H1 (cell line): ENCODE measurements around the gene TMEM209. TPM values are rescaled to one million over a fixed set of nuclear protein-coding genes. Genes with fewer than 3 reads are reported as not detected.

Source experiments
- CTCF ChIA-PET: fragments of 300-600 bp; sonication (Branson Sonifier 250); formaldehyde crosslinking; loops from one replicate; lab custom pipeline; 2021; ENCODE audit not compliant: partially characterized antibody; lab: Charles Lee
- POLR2A ChIA-PET: fragments of 300-600 bp; sonication (Branson Sonifier 250); formaldehyde crosslinking; loops from one replicate; lab custom pipeline; 2021; ENCODE audit warnings: inconsistent platforms; ENCODE audit not compliant: partially characterized antibody; lab: Charles Lee
- DNase-seq, 2 experiments: peaks; one replicate each; pipeline versions ENCODE4 v3.0.0 to v3.0.0-alpha.2; 2010 to 2022; ENCODE audit warnings: low spot score in 2 of 2, low read depth in 1 of 2, mixed read lengths in 1 of 2
- FAIRE-seq: peaks from 2 replicates; lab custom pipeline; 2011; peaks lifted over from hg19 to GRCh38; lab: Jason Lieb, UNC
- H2AFZ ChIP-seq: 2 replicates; pipeline ENCODE4 v1.8.1; 2012; ENCODE audit warnings: low read length, inconsistent platforms
- H2AK5ac ChIP-seq: 2 replicates; pipeline ENCODE4 v1.6.1; 2013; ENCODE audit warnings: low read depth, low read length
- H2BK120ac ChIP-seq: replicated peaks from 2 replicates; pipeline ENCODE3; 2013; ENCODE audit warnings: low read depth, low read length, inconsistent platforms
- H2BK12ac ChIP-seq: 2 replicates; pipeline ENCODE4 v1.6.1; 2013; ENCODE audit warnings: low read depth, low read length
- H2BK15ac ChIP-seq: 2 replicates; pipeline ENCODE4 v1.6.1; 2013; ENCODE audit warnings: low read length
- H2BK20ac ChIP-seq: 2 replicates; pipeline ENCODE4 v1.6.1; 2013; ENCODE audit warnings: low read length
- H2BK5ac ChIP-seq: 2 replicates; pipeline ENCODE4 v1.6.1; 2013; ENCODE audit warnings: low read depth, low read length
- H3K14ac ChIP-seq: 2 replicates; pipeline ENCODE4 v1.6.1; 2013; ENCODE audit warnings: inconsistent platforms; ENCODE audit not compliant: insufficient read length
- H3K18ac ChIP-seq: 2 replicates; pipeline ENCODE4 v1.6.1; 2013; ENCODE audit warnings: low read length; ENCODE audit errors: extremely low read depth
- H3K23ac ChIP-seq: 2 replicates; pipeline ENCODE4 v1.6.1; 2013; ENCODE audit warnings: inconsistent platforms; ENCODE audit not compliant: insufficient read length
- H3K23me2 ChIP-seq: 2 replicates; pipeline ENCODE4 v1.6.1; 2013; ENCODE audit warnings: low read depth, low read length
- H3K27ac ChIP-seq: 2 replicates; pipeline ENCODE4 v1.6.1; 2011; ENCODE audit warnings: low read depth, low read length, inconsistent platforms
- H3K27me3 ChIP-seq, 4 experiments: replicated peaks in 1 of 4; 1 replicate in 1 of 4; 2 replicates in 3 of 4; pipeline versions ENCODE4 v1.6.1 to v1.8.1; 2011 to 2013; ENCODE audit warnings: low read length in 3 of 4, mild to moderate bottlenecking in 3 of 4, inconsistent platforms in 2 of 4, mixed read lengths in 2 of 4, moderate library complexity in 1 of 4; ENCODE audit not compliant: control insufficient read depth in 3 of 4, insufficient read depth in 3 of 4; ENCODE audit errors: extremely low read depth in 1 of 4
- H3K36me3 ChIP-seq, 4 experiments: 2 replicates each; pipeline versions ENCODE4 v1.6.1 to v1.8.1; 2011 to 2013; ENCODE audit warnings: mild to moderate bottlenecking in 4 of 4, low read length in 3 of 4, moderate library complexity in 2 of 4, control low read depth in 1 of 4, inconsistent platforms in 1 of 4; ENCODE audit not compliant: insufficient read depth in 4 of 4, control insufficient read depth in 2 of 4
- H3K4ac ChIP-seq: replicated peaks from 2 replicates; pipeline ENCODE3; 2013; ENCODE audit warnings: low read length, low read depth, mixed read lengths, inconsistent platforms; ENCODE audit not compliant: insufficient read length
- H3K4me1 ChIP-seq, 4 experiments: replicated peaks in 1 of 4; 1 replicate in 1 of 4; 2 replicates in 3 of 4; pipeline versions ENCODE4 v1.6.1 to v1.8.1; 2011 to 2013; ENCODE audit warnings: low read length in 3 of 4, inconsistent platforms in 2 of 4, mixed read lengths in 1 of 4; ENCODE audit not compliant: insufficient read depth in 4 of 4, control insufficient read depth in 3 of 4
- H3K4me2 ChIP-seq, 2 experiments: 2 replicates each; pipeline versions ENCODE4 v1.6.1 to v1.8.1; 2011 to 2013; ENCODE audit warnings: low read depth in 2 of 2, low read length in 2 of 2, control low read depth in 1 of 2, inconsistent platforms in 1 of 2, mild to moderate bottlenecking in 1 of 2; ENCODE audit not compliant: insufficient read depth in 1 of 2
- H3K4me3 ChIP-seq, 4 experiments: fragments of 200-600, 300-600 bp in 1 of 4; sonication (generic), shearing (Covaris generic), sonication (Bioruptor Twin) in 1 of 4; 2 replicates each; pipeline versions ENCODE4 v1.5.1 to v1.8.1; 2011 to 2016; ENCODE audit warnings: low read length in 4 of 4, low read depth in 3 of 4, control low read depth in 2 of 4, inconsistent platforms in 2 of 4, mild to moderate bottlenecking in 2 of 4, mixed read lengths in 1 of 4, moderate library complexity in 1 of 4; ENCODE audit not compliant: insufficient read depth in 2 of 4; ENCODE audit errors: extremely low read depth in 1 of 4
- H3K56ac ChIP-seq: replicated peaks from 2 replicates; pipeline ENCODE3; 2013; ENCODE audit warnings: low read depth, mild to moderate bottlenecking, mixed read lengths, low read length, inconsistent platforms; ENCODE audit not compliant: insufficient read length
- H3K79me1 ChIP-seq: 2 replicates; pipeline ENCODE4 v1.6.1; 2013; ENCODE audit warnings: low read depth, low read length, control low read depth
- H3K79me2 ChIP-seq, 2 experiments: 2 replicates each; pipeline versions ENCODE4 v1.6.1 to v1.8.1; 2012 to 2013; ENCODE audit warnings: low read length in 2 of 2, mild to moderate bottlenecking in 2 of 2, inconsistent platforms in 1 of 2; ENCODE audit not compliant: insufficient read depth in 2 of 2, control insufficient read depth in 1 of 2
- H3K9ac ChIP-seq, 4 experiments: replicated peaks in 1 of 4; 1 replicate in 1 of 4; 2 replicates in 3 of 4; pipeline versions ENCODE4 v1.6.1 to v1.8.1; 2011 to 2013; ENCODE audit warnings: low read depth in 3 of 4, low read length in 3 of 4, control low read depth in 2 of 4, mild to moderate bottlenecking in 2 of 4, moderate library complexity in 2 of 4, inconsistent platforms in 1 of 4; ENCODE audit errors: extremely low read depth in 1 of 4
- H3K9me3 ChIP-seq, 2 experiments: 2 replicates each; pipeline versions ENCODE4 v1.6.1 to v1.8.1; 2012 to 2013; ENCODE audit warnings: mild to moderate bottlenecking in 2 of 2, moderate library complexity in 2 of 2, control low read depth in 1 of 2, inconsistent platforms in 1 of 2, low read depth in 1 of 2, low read length in 1 of 2, mixed read lengths in 1 of 2; ENCODE audit not compliant: insufficient read depth in 2 of 2
- H4K20me1 ChIP-seq, 2 experiments: replicated peaks in 1 of 2; 2 replicates each; pipeline versions ENCODE3 to v1.8.1; 2011 to 2013; ENCODE audit warnings: inconsistent platforms in 2 of 2, low read length in 2 of 2, mild to moderate bottlenecking in 1 of 2; ENCODE audit not compliant: insufficient read depth in 2 of 2, control insufficient read depth in 1 of 2
- H4K5ac ChIP-seq: 2 replicates; pipeline ENCODE4 v1.6.1; 2013; ENCODE audit warnings: low read length, low read depth, mixed read lengths, inconsistent platforms; ENCODE audit not compliant: insufficient read length
- H4K8ac ChIP-seq: 2 replicates; pipeline ENCODE4 v1.8.0; 2013; ENCODE audit warnings: mild to moderate bottlenecking, moderate library complexity, low read length, inconsistent platforms; ENCODE audit not compliant: insufficient read depth; ENCODE audit errors: extremely low read depth
- H4K91ac ChIP-seq: replicated peaks from 2 replicates; pipeline ENCODE3; 2013; ENCODE audit warnings: low read length, mixed read lengths, inconsistent platforms; ENCODE audit not compliant: insufficient read length
- CHD1 ChIP-seq: IDR thresholded peaks from 2 replicates; pipeline ENCODE4 v1.6.1; 2012; ENCODE audit warnings: low read depth, low read length, improper control_type of control experiment
- SAP30 ChIP-seq: fragments of 300-600 bp; sonication (generic); IDR thresholded peaks from 2 replicates; pipeline ENCODE4 v1.7.1; 2012; ENCODE audit warnings: low read length, moderate library complexity, mild to moderate bottlenecking, inconsistent platforms; ENCODE audit not compliant: insufficient read depth, insufficient replicate concordance
- ZNF274 ChIP-seq: IDR thresholded peaks from 2 replicates; pipeline ENCODE4 v1.7.0; 2012; ENCODE audit warnings: low read length, borderline replicate concordance; ENCODE audit errors: extremely low read depth
- WGBS, 2 experiments: shearing (Covaris generic) in 1 of 2; methylation state at CpG; one replicate each; pipeline versions ENCODE4 v1.1.6 to v1.1.7; 2013 to 2015; ENCODE audit warnings: low lambda C conversion rate in 2 of 2, mixed read lengths in 2 of 2, inconsistent platforms in 1 of 2, low coverage in 1 of 2, missing lambda C conversion rate in 1 of 2; ENCODE audit not compliant: insufficient replicate concordance in 2 of 2, insufficient coverage in 1 of 2, insufficient read length in 1 of 2; ENCODE audit errors: extremely low coverage in 1 of 2, missing lambda C conversion rate in 1 of 2; 5-methylcytosine and 5-hydroxymethylcytosine counted together
- polyA plus RNA-seq, 7 experiments: library from polyadenylated mRNA; depleted of rRNA in 3 of 7; stranded (reverse) in 5 of 7; unstranded in 2 of 7; fragments of >200 nt in 5 of 7; fragments of 200-250 nt in 2 of 7; gene quantifications; 1 replicate in 5 of 7; 2 replicates in 1 of 7; 4 replicates in 1 of 7; pipeline versions ENCODE4 v1.2.1 to v1.2.3, GENCODE V29; 2011 to 2013; ENCODE audit warnings: missing spikeins in 2 of 7, mixed read lengths in 2 of 7
- total RNA-seq: library from RNA; stranded (reverse); fragmentation: NEBNext Ultra II Directional; extraction: Animal tissue kit (Norgen Biotek cat#: 25700); gene quantifications from 2 replicates; pipeline ENCODE4 v1.2.1, GENCODE V29; 2021

TMEM209 gene
- total and polyA plus RNA-seq, 2 of the 8 experiments (the other 6 are each of a cell fraction or from before 2014, with no cell fraction given) = 28.5 to 30.5 TPM

- Histone ChIP-seq H3K18ac (no peak overlapping the region), H3K36me3 (no peaks in the 10 kb centered on the region), H3K79me1 (no peaks in the 10 kb centered on the region), H2BK120ac (no peak overlapping the region), H3K56ac (no peak overlapping the region), H3K23me2 (no peaks in the 10 kb centered on the region), H2BK15ac (no peak overlapping the region), H2BK12ac (no peak overlapping the region), H3K27ac (no peak overlapping the region), H3K9me3 (no peaks in the 10 kb centered on the region), H3K9ac (no peak overlapping the region), H3K27me3 (no peaks in the 10 kb centered on the region), H3K4ac (no peak overlapping the region), H4K8ac (no peak overlapping the region), H4K91ac (no peak overlapping the region), H3K4me3 (no peak overlapping the region), H3K4me2 (no peak overlapping the region), H2BK20ac (no peak overlapping the region), H3K23ac (no peak overlapping the region), H3K79me2 (no peaks in the 10 kb centered on the region), H3K4me1 (no peaks in the 10 kb centered on the region), H2AK5ac (no peak overlapping the region), H2BK5ac (no peak overlapping the region), H3K14ac (no peak overlapping the region), H4K5ac (no peak overlapping the region), H2AFZ (no peak overlapping the region), H4K20me1 (no peaks in the 10 kb centered on the region)
- FAIRE-seq = no peak
- POLR2A ChIA-PET = no interaction called here
- CTCF ChIA-PET = interaction anchor here (0.6 to 1.6 kb wide), 2 partner anchors 11 to 33 kb away, joined by 3 to 4 read pairs; no protein-coding TSS in a partner anchor
- DNase-seq = no peak
- WGBS, 2 experiments = 87% methylated on average over 5 of the region's 5 CpGs; no CpG with 5 or more reads in 1 of the 2 experiments
- no peak for TF ChIP-seq SAP30
- no peak for TF ChIP-seq CHD1
- TF ChIP-seq ZNF274 = no peak
These were observed 5.2 kb upstream of the TMEM209 start for GRCh38 chr7:130210181-130210935.
